AG08395 (cell line): ENCODE results near the gene MTERF2.

ENCODE experiments used
- DNase-seq: peaks from one replicate; pipeline ENCODE4 v3.0.0; 2012; ENCODE audit warnings: mixed read lengths, low spot score

MTERF2 gene

DNA sequence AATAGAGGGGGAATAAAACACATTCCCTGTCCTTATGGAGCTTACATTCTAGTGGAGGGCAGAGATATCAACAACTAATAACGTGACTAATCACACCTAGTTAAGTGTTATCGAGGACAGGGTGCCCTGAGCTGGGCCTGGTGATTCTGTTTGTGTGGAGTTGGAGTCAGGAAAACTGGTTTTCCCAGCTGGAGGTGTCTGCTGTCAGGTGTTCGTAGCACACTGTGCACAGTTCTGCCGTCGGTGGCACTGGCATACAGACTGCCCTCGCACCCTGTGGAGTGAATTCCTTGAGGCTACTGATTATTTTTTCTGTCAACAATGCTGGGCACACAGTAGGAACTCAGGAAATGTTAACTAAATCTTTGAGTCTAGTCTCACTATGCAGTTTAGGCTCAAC, 900 bp upstream of the MTERF2 start:
- no peak for DNase-seq

DNA sequence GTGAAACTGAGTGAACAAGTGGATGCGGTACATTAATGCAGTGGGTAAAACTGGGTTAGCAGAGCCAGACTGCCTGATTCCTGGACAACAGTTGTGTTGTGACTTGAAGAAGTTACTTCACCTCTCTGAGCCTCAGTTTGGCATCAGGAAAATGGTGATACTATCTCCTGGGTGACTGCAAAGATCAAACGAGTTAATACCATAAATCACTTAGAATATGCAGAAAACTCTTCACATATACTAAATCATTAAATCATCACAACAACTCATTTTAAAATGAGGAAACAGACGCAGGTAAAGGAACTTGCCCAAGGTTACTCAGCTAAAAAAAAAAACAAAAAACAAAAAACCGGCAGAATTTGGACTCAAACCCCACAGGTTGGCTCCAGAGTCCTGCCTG, 811 bp downstream of the MTERF2 start:
- no peak for DNase-seq

GRCh38 chr12:106985479-106985878, 1.5 kb downstream of the MTERF2 start:
- DNase-seq: no peak

- DNase-seq: no peak
Observed at GRCh38 chr12:106984588-106985137, 2.3 kb downstream of the MTERF2 start.

DNA sequence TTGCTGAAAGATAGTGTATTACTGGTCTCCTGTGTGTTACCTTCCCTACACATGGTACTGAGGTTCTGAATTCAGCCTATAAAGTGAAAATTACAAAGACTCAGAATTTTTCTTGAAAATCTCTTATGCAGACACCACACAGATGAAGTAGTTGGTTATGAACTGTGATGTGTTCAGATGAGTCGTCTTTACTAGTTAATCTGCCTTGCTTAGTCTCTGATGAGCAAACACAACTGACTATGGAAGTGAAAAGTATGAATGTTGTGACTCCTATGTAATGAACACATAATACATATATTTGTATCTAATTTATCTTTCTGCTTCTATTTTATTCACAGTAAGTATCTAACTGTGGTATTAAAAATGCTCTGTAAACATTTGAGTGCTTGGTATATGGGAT, 4.7 kb downstream of the MTERF2 start:
- no peak for DNase-seq

GRCh38 chr12:106981788-106982187, 5.2 kb downstream of the MTERF2 start:
- no peak for DNase-seq

- DNase-seq: no peak
Observed at GRCh38 chr12:106980944-106981343, 6.0 kb downstream of the MTERF2 start.

GRCh38 chr12:106978035-106978800, 8.7 kb downstream of the MTERF2 start:
- peak; percentile 27 for DNase-seq

- no peak for DNase-seq
Observed at GRCh38 chr12:106976668-106977067, 10.3 kb downstream of the MTERF2 start.

DNA sequence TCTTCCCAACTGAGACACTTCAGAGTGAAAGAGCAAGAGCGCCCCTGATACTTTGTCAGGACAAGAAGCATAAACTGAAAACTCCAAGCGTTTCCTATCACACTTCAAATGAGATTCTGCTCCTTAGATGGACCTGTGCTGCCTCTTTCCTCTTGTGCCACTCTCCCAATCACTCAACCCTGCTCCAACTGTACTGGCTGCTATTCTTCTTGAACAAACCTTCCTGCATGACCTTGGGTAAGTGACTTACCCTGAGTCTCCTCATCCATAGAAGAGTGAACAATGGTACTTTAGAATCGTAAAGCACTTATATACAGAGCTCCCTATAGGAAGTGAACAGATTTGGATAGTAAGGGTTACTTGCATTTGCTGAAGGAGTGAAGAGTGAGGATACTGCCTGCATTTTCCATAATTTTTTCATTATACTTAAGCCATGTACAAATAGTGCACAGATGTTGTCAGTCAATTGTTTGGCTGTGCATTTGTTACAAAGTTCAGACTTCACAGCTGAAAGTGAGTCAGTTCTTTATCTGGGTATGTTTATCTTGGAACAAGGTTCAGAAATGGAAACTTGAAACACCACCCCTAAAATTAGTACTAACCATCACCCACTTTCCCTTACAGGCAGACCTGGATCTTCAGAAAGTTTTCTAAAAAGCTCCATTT, 10.8 kb downstream of the MTERF2 start:
- no peak for DNase-seq

DNA sequence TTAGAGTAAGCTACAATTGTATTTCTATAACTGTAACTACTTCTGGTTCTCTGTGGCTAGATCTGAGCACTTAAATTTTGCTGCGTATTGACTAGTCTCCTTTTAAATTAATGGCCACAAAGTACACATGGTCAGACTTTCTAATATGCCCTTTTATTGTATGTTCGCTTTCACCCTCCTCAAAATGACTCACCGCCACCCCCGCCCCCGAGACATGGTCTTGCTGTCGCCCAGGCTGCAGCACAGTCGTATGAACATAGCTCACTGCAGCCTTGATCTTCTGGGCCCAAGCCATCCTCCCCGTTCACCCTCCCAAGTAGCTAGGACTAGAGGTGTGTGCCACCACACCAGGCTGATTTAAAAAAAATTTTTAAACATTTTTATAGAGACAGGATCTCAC, 11.8 kb downstream of the MTERF2 start:
- no peak for DNase-seq

- no peak for DNase-seq
Observed at GRCh38 chr12:106974511-106974910, 12.4 kb downstream of the MTERF2 start.

- DNase-seq: no peak
Observed at GRCh38 chr12:106973545-106973944, 13.4 kb downstream of the MTERF2 start.

DNA sequence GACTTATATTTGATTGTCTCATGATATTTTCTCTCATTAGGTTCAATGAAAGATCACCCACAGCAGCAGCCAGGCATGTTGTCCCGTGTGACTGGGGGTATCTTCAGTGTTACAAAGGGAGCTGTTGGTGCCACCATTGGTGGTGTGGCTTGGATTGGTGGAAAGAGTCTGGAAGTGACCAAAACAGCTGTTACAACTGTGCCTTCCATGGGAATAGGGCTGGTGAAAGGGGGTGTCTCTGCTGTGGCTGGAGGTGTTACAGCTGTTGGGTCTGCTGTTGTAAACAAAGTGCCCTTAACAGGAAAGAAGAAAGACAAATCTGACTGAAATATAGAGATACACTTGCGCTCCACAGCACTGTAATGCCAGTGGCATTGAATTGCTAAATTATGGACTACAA, 15.9 kb downstream of the MTERF2 start:
- DNase-seq: no peak

DNA sequence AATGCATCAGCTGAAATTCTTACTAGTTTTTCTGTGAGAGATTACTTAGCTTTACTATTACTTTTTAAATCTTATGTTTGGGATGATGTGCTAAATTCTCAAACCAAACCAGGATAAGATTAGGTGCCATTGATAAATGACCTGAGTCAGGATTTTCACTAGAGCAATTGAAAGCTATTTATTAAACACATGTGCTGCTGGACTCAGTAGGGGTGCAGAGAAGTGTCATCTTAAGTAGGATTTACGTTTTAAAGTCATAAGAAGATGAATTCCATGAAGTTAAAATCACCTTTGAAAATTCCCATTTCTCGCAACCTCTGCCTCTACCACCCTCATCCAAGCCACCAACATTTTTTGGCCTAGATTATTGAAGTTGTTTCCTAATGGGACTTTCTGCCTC, 22.4 kb downstream of the MTERF2 start:
- no peak for DNase-seq

DNA sequence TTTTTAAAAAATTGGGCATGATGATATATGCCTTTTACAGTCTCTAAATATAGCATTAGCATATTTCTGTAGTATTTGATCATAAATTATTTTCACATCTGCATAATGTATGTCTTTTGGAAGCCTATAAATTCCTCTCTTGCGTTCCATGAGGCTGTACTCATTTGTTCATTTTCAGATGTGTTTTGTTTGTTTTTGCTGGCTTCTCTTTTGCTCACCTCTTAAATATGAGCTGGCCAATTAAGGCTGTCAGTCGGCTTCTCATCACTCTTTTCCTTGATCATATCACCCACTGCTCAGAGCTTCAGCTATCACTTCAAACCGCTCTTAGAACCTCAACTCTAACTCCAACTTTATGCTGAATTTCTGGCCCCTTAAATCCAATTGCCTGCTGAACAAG, 24.7 kb downstream of the MTERF2 start:
- DNase-seq: no peak

DNA sequence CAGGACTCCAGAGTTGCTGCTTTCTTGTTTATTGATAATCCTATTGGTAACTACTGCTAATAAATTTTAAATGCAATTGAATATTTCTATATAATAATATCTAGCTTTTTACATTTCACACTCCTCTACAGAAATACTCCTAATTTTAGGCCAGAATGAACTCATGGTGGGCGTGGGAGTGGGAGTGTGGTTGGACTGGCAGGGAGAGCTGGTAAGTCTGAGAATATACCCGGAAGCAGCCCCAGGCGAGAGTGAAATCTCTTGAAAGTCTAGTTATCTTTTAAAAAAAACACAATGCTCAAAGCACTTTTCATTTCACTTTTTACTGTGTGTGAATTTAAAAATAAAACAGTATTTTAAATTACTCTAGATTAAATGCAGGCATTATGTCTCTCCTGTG, 26.5 kb downstream of the MTERF2 start:
- DNase-seq: no peak

- DNase-seq: no peak
Observed at GRCh38 chr12:106957583-106957982, 29.4 kb downstream of the MTERF2 start.

DNA sequence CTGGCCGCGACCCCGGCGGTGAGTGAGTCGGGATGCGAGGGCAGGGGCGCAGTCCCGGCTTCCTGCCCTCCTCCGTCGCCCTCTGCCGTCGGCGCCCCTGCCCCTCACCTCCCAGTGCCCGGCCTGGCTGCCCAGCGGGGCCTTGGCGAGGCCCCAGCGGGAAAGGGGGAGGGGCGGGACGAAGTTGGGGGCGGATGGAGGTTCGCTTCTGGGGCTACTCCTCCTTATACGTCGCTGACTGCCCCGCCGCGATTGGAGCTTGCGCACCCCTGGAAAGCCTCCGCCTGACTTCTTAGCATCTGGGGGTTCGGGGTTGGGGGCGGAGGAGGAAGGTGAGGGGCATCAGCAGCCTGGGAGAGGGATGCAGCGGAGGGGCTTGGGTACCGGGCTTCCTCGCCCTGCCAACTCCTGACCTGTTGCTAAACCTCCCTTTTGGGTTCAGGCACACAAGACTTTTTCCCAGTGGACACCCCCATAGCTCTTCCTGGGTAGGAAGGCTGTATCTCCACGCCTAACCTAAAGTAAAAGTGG, 30.8 kb downstream of the MTERF2 start:
- peak; percentile 61 for DNase-seq

- peak; percentile 99 for DNase-seq
Observed at GRCh38 chr12:106955377-106956047, 31.4 kb downstream of the MTERF2 start, which contains the start of gene TMEM263. Gene TMEM263, plus strand, starts transcription at chr12:106955907. Its CDS starts 11,210 bp downstream, at chr12:106967117.

- peak; percentile 12 for DNase-seq
Observed at GRCh38 chr12:106954462-106955376, 32.2 kb downstream of the MTERF2 start.
